A549 (cell line): ENCODE data around the gene UBE3C.

ENCODE experiments used
- MAZ ChIP-seq: fragments of 150-350 bp; IDR thresholded peaks from 2 replicates; pipeline ENCODE4 v1.6.1; 2014; ENCODE audit warnings: antibody characterized with exemption, low read depth, low read length, borderline replicate concordance
- POLR2A ChIP-seq: IDR thresholded peaks from 2 replicates; pipeline ENCODE4 v1.6.1; 2012; ENCODE audit warnings: mild to moderate bottlenecking, low read length
- TF ChIP-seq, protein P1 (sequence below): fragments of 250-450 bp; sonication (Bioruptor Pico); IDR thresholded peaks from 2 replicates; pipeline ENCODE4 v1.5.0; 2021; ENCODE audit warnings: mild to moderate bottlenecking, moderate library complexity, borderline replicate concordance
- TF ChIP-seq, protein P2 (sequence below): fragments of >200 bp; sonication (Bioruptor Twin); formaldehyde crosslinking; IDR thresholded peaks from 3 replicates; pipeline ENCODE4 v1.5.1; 2016
- TF ChIP-seq, protein P3 (sequence below): IDR thresholded peaks from 2 replicates; pipeline ENCODE4 v1.6.1; 2012

DNA sequence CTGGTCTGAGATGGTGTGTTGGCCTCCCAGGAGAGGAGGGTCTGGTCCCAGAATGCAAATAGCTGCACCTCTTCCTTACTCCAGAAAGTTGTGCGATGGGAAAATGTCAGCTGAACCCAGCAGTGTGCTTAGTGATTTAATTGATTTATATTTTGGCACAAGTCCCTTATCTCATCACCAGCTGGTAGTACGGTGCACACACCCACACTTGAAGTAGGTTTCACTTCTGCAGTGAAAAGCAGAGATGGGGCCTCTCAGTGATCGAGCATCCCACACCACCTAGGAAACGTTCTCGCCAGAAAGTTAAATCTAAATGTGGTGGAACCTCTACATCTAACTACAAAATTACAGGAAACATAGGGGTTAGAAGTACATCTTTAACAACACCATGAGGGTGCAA lies 80.4 kb downstream of the UBE3C start:
- TF ChIP-seq, protein P1, sequence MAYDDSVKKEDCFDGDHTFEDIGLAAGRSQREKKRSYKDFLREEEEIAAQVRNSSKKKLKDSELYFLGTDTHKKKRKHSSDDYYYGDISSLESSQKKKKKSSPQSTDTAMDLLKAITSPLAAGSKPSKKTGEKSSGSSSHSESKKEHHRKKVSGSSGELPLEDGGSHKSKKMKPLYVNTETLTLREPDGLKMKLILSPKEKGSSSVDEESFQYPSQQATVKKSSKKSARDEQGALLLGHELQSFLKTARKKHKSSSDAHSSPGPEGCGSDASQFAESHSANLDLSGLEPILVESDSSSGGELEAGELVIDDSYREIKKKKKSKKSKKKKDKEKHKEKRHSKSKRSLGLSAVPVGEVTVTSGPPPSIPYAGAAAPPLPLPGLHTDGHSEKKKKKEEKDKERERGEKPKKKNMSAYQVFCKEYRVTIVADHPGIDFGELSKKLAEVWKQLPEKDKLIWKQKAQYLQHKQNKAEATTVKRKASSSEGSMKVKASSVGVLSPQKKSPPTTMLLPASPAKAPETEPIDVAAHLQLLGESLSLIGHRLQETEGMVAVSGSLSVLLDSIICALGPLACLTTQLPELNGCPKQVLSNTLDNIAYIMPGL: no peak
- TF ChIP-seq POLR2A: no peak
- TF ChIP-seq, protein P2, sequence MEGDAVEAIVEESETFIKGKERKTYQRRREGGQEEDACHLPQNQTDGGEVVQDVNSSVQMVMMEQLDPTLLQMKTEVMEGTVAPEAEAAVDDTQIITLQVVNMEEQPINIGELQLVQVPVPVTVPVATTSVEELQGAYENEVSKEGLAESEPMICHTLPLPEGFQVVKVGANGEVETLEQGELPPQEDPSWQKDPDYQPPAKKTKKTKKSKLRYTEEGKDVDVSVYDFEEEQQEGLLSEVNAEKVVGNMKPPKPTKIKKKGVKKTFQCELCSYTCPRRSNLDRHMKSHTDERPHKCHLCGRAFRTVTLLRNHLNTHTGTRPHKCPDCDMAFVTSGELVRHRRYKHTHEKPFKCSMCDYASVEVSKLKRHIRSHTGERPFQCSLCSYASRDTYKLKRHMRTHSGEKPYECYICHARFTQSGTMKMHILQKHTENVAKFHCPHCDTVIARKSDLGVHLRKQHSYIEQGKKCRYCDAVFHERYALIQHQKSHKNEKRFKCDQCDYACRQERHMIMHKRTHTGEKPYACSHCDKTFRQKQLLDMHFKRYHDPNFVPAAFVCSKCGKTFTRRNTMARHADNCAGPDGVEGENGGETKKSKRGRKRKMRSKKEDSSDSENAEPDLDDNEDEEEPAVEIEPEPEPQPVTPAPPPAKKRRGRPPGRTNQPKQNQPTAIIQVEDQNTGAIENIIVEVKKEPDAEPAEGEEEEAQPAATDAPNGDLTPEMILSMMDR: no peak
- TF ChIP-seq, protein P3, sequence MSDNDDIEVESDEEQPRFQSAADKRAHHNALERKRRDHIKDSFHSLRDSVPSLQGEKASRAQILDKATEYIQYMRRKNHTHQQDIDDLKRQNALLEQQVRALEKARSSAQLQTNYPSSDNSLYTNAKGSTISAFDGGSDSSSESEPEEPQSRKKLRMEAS: no peak
- TF ChIP-seq MAZ: no peak
